Breast epithelium (tissue), 3 donors: ENCODE data around the gene THAP9.
"Not testable (repeated sequence)": the region's sequence is repeated elsewhere in the genome, so short reads cannot be mapped to it uniquely, and the experiment has no call there.

Experiments
- POLR2A ChIP-seq: fragments of 450-650 bp; IDR thresholded peaks from one replicate; pipeline ENCODE4 v1.6.1; 2016; ENCODE audit warnings: antibody characterized with exemption, mild to moderate bottlenecking, moderate library complexity
- TF ChIP-seq, protein P1 (sequence below), 3 donors: fragments of 450-650 bp; IDR thresholded peaks; one replicate each; pipeline ENCODE4 v1.5.1; 2016 to 2017; ENCODE audit warnings: antibody characterized with exemption in 3 of 3, mild to moderate bottlenecking in 3 of 3, moderate library complexity in 3 of 3

DNA sequence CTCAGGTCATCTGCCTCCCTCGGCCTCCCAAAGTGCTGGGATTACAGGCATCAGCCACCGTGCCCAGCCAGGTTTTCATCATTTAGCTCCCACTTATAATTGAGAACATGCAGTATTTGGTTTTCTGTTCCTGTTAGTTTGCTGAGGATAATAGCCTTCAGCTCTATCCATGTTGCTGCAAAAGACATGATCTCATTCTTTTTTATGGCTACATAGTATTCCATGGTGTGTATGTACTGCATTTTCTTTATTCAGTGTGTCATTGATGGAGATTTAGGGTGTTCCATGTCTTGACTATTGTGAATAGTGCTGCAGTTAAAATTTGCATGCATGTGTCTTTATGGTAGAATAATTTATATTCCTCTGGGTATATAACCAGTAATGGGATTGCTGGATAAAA lies 13.4 kb downstream of the THAP9 start:
- TF ChIP-seq, protein P1, sequence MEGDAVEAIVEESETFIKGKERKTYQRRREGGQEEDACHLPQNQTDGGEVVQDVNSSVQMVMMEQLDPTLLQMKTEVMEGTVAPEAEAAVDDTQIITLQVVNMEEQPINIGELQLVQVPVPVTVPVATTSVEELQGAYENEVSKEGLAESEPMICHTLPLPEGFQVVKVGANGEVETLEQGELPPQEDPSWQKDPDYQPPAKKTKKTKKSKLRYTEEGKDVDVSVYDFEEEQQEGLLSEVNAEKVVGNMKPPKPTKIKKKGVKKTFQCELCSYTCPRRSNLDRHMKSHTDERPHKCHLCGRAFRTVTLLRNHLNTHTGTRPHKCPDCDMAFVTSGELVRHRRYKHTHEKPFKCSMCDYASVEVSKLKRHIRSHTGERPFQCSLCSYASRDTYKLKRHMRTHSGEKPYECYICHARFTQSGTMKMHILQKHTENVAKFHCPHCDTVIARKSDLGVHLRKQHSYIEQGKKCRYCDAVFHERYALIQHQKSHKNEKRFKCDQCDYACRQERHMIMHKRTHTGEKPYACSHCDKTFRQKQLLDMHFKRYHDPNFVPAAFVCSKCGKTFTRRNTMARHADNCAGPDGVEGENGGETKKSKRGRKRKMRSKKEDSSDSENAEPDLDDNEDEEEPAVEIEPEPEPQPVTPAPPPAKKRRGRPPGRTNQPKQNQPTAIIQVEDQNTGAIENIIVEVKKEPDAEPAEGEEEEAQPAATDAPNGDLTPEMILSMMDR (IDR thresholded peaks at IDR 0.05): not testable (repeated sequence)
- not testable (repeated sequence) for TF ChIP-seq POLR2A
